Suppressor macrophage treated with lipopolysaccharide for 4 hours (primary cell): ENCODE measurements around the gene PRSS27.
"Not testable (repeated sequence)": the region's sequence is repeated elsewhere in the genome, so short reads cannot be mapped to it uniquely, and the experiment has no call there.

Source experiments
- DNase-seq: peaks from one replicate; pipeline ENCODE4 v3.0.0-alpha.2; 2020

PRSS27 gene

GRCh38 chr16:2707368-2708289 is 12.4 kb downstream of the PRSS27 start:
- DNase-seq: no peak

- DNase-seq: no peak
Observed at GRCh38 chr16:2706611-2707311, 13.3 kb downstream of the PRSS27 start.

GRCh38 chr16:2706085-2706484 is 13.9 kb downstream of the PRSS27 start:
- no peak for DNase-seq

- DNase-seq: no peak
Observed at GRCh38 chr16:2705351-2705750, 14.7 kb downstream of the PRSS27 start.

GRCh38 chr16:2704983-2705275 is 15.1 kb downstream of the PRSS27 start:
- DNase-seq: no peak

GRCh38 chr16:2704166-2704982 is 15.7 kb downstream of the PRSS27 start:
- no peak for DNase-seq

GRCh38 chr16:2702871-2703745 is 16.9 kb downstream of the PRSS27 start:
- DNase-seq: no peak

- no peak for DNase-seq
Observed at GRCh38 chr16:2702438-2702825, 17.6 kb downstream of the PRSS27 start.

GRCh38 chr16:2701713-2702437 is 18.1 kb downstream of the PRSS27 start:
- no peak for DNase-seq

GRCh38 chr16:2701272-2701671 is 18.8 kb downstream of the PRSS27 start:
- DNase-seq: no peak

GRCh38 chr16:2700786-2701185 is 19.2 kb downstream of the PRSS27 start:
- DNase-seq: no peak

- DNase-seq: no peak
Observed at GRCh38 chr16:2699791-2700600, 20.0 kb downstream of the PRSS27 start.

GRCh38 chr16:2698965-2699750 is 20.9 kb downstream of the PRSS27 start:
- no peak for DNase-seq

GRCh38 chr16:2698103-2698870 is 21.7 kb downstream of the PRSS27 start:
- DNase-seq: no peak

- DNase-seq: no peak
Observed at GRCh38 chr16:2697401-2697948, 22.5 kb downstream of the PRSS27 start.

- not testable (repeated sequence) for DNase-seq
Observed at GRCh38 chr16:2696601-2697250, 23.3 kb downstream of the PRSS27 start.

GRCh38 chr16:2692948-2693651 is 26.9 kb downstream of the PRSS27 start:
- DNase-seq: no peak
